Mononuclear cell (primary cell): ENCODE results near the gene PHF19. TPM values are rescaled to one million over a fixed set of nuclear protein-coding genes. Genes with fewer than 3 reads are reported as not detected.

Experiments
- H3K27me3 ChIP-seq: 2 replicates; pipeline ENCODE4 v1.6.0; 2011; ENCODE audit warnings: low read length, control low read depth; ENCODE audit not compliant: insufficient read depth
- H3K4me1 ChIP-seq: 2 replicates; pipeline ENCODE4 v1.5.1; 2011; ENCODE audit warnings: mild to moderate bottlenecking, low read length, control low read depth; ENCODE audit not compliant: insufficient read depth
- H3K4me3 ChIP-seq: 2 replicates; pipeline ENCODE4 v1.5.1; 2011; ENCODE audit warnings: mild to moderate bottlenecking, low read length, moderate library complexity
- H3K9me3 ChIP-seq: 2 replicates; pipeline ENCODE4 v1.5.1; 2011; ENCODE audit warnings: low read depth, mild to moderate bottlenecking, control low read depth, low read length
- total RNA-seq: library from RNA; depleted of rRNA; stranded (reverse); fragments of >200 nt; gene quantifications from one replicate; pipeline ENCODE4 v1.2.3, GENCODE V29; 2012

The PHF19 gene
- total RNA-seq, 1 donor = 31.6 TPM

DNA sequence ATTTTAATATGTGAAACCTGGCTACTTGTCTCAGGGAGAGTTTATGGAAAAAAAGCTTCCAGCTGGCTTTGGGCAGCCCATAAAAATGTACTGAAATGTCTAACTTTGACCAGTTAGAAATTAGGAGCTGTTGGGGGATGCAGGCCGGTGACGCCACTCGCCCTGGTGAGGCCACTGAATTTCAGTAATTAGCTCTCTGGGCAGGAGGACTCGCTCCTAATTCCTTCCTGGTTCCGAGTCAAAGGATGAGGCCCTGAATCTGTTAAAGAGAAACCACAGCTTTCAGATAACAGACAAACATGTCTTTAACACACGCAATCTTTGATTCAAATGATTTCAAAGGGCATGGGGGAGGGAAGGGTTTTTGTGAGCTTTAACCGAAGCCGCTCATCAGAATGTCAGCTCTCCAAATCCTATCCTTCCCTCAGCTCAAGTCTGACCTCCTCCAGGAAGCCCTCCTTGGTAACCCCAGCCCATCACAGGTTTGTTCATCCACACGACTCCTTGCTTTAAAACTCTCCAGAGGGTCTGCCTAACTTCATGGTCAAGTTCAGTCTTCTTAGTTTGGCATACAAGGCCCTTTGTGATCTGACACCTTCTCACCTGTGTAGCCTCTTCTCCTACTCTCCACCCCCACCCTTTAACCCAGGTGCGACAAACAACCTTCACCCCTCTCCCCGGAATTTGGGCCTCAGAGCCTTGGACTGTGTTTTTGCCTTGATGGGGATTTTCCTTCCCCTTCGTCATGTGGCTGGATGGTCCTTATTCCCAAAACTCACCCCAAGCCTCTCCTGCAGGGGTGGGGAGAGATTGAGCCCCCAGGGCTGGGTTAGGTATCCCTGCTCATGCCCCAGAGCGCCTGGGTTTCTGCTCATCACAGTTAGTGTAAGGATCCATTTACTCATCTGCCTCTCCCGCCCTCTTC is 13.6 kb upstream of the PHF19 start:
- Histone ChIP-seq H3K4me1 (peaks cover 55% of the 10 kb centered on the region), H3K9me3 (no peaks in the 10 kb centered on the region), H3K4me3 (no peak overlapping the region), H3K27me3 (no peaks in the 10 kb centered on the region)

DNA sequence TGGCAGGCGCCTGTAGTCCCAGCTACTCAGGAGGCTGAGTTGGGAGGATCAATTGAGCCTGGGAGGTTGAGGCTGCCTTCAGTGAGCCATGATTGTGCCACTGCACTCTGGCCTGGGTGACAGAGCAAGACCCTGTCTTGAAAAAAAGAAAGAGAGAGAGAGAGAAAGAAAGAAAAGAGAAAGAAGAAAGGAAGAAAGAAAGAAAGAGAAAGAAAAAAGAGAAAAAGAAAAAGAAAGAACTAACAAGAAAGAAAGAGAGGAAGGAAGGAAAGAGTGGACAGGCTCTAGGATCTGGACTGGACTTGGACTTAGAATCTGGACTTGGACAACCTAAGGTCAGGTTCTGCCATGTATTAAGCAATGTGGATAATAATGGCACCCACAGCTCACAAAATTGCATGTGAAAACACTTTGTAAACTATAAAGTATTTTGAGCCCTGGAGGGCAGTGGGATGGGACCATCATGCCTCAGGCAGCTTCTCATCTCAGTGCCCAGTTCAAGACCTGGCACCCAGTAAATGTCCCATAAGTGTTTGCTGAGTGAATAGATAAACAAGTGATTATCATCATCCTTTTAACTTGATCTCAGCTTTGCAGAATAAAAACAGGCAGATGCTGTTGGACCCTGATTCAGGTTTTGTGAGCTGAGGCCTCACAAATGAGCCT is 12.8 kb upstream of the PHF19 start:
- no peaks in the 10 kb centered on the region for H3K27me3 ChIP-seq
- no peaks in the 10 kb centered on the region for H3K9me3 ChIP-seq
- peaks cover 55% of the 10 kb centered on the region for H3K4me1 ChIP-seq
- no peak overlapping the region for H3K4me3 ChIP-seq

DNA sequence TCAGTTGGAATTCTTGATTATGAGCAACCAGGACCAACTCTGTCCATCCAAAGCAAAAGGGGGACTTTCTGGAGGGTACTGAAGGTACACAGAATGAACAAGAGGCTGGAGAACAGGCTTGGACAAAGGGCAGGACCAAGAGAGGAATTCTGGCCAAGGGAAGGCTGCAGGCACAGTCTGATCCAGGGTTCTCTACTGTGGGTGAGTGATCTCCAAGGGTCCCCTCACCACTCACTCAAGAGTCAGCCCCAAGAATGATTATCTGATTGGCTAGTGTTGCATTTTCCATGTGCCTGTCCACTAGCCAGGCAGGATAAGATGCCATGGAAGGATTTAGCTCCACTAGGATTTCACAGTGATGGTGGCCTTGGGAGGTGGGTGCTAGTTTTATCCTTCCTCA is 11.6 kb upstream of the PHF19 start:
- Histone ChIP-seq H3K4me3 (no peak overlapping the region), H3K9me3 (no peaks in the 10 kb centered on the region), H3K4me1 (peaks cover 49% of the 10 kb centered on the region), H3K27me3 (no peaks in the 10 kb centered on the region)

DNA sequence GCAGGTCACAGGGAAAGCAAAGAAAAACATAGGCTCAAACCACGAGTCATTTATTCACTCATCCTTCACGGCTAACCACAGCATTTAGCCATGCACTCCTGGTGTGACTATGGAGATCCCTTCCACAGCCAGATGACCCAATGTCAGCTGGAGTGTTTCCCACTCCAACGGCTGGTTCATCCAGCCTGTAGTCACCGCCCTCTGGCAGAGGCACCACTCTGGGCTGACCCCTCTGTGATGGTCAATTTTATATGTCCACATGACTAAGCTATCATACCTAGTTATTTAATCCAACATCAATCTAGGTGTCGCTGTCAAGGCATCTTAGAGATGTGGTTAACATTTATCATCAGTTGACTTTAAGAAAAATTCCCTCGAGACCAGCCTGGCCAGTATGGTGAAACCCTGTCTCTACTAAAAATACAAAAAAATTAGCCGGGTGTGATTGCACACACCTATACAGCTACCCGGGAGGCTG is 9.5 kb upstream of the PHF19 start:
- H3K27me3 ChIP-seq = no peaks in the 10 kb centered on the region
- H3K4me3 ChIP-seq = no peak overlapping the region
- peaks cover 47% of the 10 kb centered on the region for H3K4me1 ChIP-seq
- H3K9me3 ChIP-seq = no peaks in the 10 kb centered on the region

DNA sequence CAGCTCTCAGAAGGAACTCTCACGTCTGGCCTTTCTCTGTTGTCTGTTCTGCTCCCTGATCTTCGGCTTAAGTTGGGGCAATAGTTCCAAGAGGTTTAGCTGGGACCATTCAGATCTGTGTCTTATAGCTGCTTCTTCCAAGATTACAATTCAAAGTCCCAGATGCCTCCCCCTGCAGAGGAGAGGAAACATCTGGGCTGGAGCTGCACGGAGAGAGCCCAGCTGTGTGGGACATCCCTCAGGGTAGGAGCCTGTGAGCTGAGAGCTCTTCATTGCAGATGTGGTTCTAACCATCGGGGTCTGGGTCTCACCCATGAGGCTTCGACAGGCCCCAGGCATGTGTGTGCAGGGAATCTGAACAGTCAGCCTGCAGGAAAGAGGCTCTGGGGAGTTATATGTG is 9.0 kb upstream of the PHF19 start:
- Histone ChIP-seq H3K4me1 (peaks cover 44% of the 10 kb centered on the region), H3K27me3 (no peaks in the 10 kb centered on the region), H3K9me3 (no peaks in the 10 kb centered on the region), H3K4me3 (no peak overlapping the region)

DNA sequence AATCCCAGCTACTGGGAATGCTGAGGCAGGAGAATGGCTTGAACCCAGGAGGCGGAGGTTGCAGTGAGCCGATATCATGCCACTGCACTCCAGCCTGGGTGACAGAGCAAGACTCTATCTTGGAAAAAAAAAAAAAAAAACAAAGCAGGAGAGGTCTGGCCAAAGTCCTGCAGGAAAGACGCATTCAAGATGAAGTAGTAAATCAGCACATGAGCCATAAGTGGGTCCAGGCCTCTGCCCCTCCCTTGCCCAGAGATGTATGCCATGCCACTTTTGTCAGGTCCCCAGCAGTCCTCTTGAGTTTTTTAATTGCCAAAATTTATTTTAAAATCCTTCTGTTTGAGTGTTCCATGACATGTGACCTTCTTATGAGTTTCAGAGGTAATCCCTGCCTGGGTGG is 8.5 kb upstream of the PHF19 start:
- H3K27me3 ChIP-seq = no peaks in the 10 kb centered on the region
- H3K9me3 ChIP-seq = no peaks in the 10 kb centered on the region
- peaks cover 41% of the 10 kb centered on the region for H3K4me1 ChIP-seq
- H3K4me3 ChIP-seq = no peak overlapping the region

DNA sequence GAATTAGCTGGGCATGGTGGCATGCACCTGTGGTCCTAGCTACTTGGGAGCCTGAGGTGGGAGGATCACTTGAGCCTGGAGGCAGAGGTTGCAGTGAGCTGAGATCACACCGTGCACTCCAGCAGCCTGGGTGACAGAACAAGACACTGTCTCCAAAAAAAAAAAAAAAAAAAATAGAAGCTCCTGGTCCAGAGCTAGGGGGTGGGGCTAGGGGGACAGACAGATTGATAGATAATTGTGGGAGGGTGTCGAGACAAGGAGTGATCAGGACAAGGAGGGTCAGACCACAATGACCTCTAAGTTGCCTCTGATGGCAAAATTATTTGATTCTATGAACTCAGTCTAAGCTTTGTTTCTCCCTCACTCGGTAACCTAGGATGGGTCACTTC is 6.6 kb upstream of the PHF19 start:
- H3K4me3 ChIP-seq = no peak overlapping the region
- no peaks in the 10 kb centered on the region for H3K27me3 ChIP-seq
- H3K4me1 ChIP-seq = peaks cover 41% of the 10 kb centered on the region
- no peaks in the 10 kb centered on the region for H3K9me3 ChIP-seq

DNA sequence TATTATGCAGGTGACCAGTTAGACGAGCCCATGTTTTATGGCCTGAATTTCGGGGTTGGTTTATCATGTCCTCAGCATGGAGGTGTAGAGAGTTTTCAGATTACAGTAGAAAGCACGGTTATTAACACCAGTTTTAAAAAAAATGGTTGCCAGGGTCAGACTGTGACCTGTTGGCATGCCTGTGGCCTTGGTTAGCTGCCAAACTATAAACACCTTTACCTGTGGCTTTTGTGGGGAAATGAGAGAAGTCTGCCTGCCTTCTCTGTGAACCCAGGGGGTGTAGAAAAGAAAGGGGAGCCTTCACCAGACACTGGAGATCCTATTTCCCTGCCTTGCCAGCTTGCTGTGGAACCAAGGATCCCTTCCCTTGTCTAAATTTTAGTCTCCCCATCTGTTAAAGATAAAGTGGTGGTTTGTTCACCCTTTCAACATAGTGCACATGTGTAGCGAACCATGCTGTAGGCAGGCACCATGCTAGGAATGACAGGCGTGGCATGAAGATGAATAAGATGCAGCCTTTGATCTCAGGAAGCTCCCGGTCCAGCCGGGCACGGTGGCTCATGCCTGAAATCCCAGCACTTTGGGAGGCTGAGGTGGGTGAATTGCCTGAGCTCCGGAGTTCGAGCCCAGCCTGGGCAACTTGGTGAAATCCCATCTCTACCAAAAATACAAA is 6.1 kb upstream of the PHF19 start:
- Histone ChIP-seq H3K4me3 (no peak overlapping the region), H3K4me1 (peaks cover 47% of the 10 kb centered on the region), H3K9me3 (no peaks in the 10 kb centered on the region), H3K27me3 (no peaks in the 10 kb centered on the region)

DNA sequence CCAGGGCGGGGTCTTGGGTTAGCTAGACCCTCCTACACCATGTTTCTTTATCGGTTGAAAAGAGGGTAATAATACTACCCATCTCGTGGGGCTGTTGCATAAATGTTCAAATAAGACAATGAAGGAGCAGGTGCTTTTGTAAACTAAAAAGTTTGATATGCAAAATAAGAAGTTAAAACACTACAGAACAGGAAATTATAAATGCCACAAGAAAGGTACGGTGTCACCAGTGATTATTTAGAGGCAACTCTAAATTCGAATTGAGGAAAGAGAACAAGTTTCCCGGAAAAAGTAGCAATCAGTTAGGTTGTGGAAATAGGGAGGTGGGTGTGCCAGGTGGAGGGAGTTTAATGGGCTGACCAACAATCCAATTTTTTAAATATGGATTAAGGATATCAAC is 2.5 kb upstream of the PHF19 start:
- no peak overlapping the region for H3K4me3 ChIP-seq
- no peaks in the 10 kb centered on the region for H3K9me3 ChIP-seq
- peaks cover 67% of the 10 kb centered on the region for H3K4me1 ChIP-seq
- no peaks in the 10 kb centered on the region for H3K27me3 ChIP-seq

DNA sequence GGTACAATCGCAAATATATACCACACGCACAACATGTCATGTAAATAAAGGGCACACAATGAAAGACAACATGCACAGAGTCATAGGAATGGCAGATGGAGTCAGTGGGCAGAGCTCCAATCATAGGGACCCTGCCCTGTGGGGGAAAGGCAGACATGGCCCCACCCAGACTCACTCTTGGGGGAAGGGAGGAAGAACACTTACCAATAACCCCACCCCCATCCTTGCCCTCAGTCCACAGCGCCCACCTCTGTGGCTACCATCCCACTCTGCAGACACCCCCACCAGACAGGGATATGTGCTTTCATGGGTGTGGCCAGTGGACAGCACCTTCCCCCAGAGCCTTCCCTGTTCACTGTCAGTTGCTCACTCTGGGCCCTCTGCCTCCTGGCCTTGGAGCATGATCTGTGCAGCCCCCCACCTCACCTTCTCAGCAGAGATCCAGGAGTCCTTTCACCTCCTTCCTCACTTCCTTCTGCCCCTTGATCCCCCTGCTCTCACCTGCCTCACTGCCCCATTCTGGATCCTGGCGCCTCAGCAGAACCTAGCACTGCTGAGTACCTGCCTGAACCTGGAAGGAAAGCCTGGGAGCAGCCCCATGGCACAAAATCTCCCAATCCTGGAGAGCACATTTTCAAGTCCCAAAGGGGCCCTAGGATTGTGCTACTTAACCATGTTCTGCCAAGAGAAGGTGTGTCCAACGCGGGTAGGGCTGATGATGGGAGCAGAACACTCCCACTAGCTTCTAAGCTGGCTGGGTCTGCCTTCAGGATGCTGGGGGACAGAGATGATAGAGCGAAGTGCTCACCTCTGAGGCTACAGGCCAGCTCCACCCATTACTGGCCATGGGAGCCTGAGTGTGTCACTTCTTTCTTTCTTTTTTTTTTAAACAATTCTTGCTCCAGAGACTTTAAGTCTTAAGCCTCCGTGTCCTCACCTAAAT is 1.5 kb upstream of the PHF19 start:
- Histone ChIP-seq H3K27me3 (no peaks in the 10 kb centered on the region), H3K4me3 (peak overlapping the region; percentile 68), H3K4me1 (peaks cover 64% of the 10 kb centered on the region)

DNA sequence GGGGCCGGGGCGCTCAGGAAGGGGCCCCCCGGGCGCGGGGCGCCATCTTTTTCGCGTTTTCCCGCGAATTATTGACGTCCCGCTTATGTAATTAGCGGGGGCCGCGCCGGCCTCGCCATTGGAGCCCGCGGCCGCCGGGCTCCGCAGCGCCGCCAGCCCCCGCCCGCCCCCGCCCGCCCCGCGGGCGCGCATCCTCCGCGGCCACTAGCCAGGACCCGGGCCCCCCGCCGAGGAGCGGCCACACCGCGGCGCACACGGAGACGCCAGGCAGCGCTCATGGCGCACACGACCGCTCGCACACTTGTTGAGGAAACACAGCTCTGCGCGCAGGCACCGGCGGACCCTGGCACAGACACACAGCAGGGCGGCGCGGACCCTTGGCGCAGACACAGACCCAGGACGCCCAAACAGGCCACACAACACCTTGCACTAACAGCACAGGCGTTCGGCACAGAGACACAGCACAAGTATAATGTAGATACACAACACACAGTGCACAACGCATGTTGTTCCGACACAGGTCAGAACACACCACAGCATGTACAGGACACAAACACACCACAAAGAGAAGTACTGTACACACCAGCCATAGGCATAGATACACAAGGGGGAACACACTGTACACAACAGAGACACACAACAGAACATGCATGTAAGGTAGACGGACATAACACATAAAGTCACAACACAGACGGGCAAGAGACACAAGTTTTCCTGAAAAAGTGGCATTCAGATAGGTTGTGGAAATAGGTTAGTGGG is 467 bp upstream of the PHF19 start:
- Histone ChIP-seq H3K4me3 (peak overlapping the region; percentile 68), H3K4me1 (peaks cover 54% of the 10 kb centered on the region), H3K27me3 (no peaks in the 10 kb centered on the region), H3K9me3 (no peaks in the 10 kb centered on the region)

More for the DNA sequence above, 1.5 kb upstream of the PHF19 start:
- H3K9me3 ChIP-seq = no peaks in the 10 kb centered on the region

DNA sequence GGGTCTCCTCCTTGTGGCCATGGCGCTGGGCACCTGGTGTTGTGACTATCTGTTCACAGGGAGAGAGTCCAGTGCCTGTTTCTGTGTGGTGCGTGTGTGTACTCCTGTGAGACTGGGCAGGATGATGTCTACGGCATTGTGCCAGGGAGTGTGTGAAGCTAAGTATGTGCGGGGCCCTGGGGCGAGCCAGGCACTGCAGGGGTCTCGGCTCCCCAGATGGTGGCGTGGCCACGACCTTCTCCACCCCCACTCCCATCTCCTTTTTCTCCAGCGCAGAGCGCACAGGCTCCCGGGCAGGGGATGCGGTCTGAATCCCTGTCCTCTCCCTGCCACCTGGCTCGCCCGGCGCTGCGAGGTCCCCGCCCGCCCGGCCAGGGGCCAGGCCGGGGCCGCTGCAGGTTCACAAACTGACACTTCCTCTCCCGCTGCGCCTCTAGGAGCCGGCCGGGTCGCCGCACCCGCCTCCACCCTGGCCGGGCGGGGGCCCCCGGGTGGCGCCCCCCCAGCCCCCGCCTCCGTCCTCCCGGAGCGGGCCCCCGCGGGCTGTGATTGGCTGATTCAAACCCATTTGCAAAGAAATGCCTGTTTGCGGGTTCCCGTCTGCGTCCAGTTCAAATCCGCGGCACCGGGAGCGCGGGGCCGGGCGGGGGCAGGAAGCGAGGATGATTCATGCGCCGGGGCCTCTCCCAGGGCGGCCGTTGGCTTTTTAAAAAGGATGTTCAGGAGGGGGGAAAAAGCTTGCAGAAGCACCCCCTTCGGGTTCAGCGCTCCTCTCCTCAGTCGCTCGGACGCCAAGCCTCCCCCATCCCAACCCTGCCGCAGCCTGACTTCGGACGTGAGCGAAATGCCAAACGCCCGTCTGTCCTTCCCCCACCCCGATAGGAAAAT is 790 bp downstream of the PHF19 start:
- no peaks in the 10 kb centered on the region for H3K9me3 ChIP-seq
- H3K4me3 ChIP-seq = peak overlapping the region; percentile 62
- no peaks in the 10 kb centered on the region for H3K27me3 ChIP-seq
- peaks cover 45% of the 10 kb centered on the region for H3K4me1 ChIP-seq

DNA sequence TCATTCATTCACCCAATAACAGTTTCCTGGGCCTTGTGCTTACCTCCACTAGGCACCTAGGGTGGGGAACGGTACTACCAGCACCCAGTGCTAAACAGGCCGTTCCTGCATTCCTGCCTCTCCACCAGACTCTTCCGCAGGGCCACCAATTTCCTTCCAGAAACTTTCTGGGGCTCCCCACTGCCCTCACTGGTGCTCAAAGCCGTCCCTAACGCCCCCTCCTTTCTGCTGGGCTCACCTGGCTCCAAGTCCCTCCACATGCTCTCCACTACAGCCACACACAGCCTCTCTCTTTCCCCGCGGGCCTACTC is 1.4 kb downstream of the PHF19 start:
- peak overlapping the region; percentile 62 for H3K4me3 ChIP-seq
- no peaks in the 10 kb centered on the region for H3K9me3 ChIP-seq
- peaks cover 43% of the 10 kb centered on the region for H3K4me1 ChIP-seq
- no peaks in the 10 kb centered on the region for H3K27me3 ChIP-seq
